SK-N-SH (cell line): ENCODE measurements around the gene BLOC1S1.

Source experiments
- JUND ChIP-seq: IDR thresholded peaks from 2 replicates; pipeline ENCODE4 v1.4.0; 2012
- TAF1 ChIP-seq: IDR thresholded peaks from 2 replicates; pipeline ENCODE4 v1.6.1; 2012; ENCODE audit warnings: low read depth, mild to moderate bottlenecking, low read length, moderate library complexity, borderline replicate concordance
- TF ChIP-seq, protein P1 (sequence below): fragments of 200-600 bp; sonication (generic); IDR thresholded peaks from 2 replicates; pipeline ENCODE4 v1.6.1; 2017; ENCODE audit warnings: antibody characterized with exemption, mild to moderate bottlenecking, moderate library complexity

- no peak for TF ChIP-seq TAF1
- TF ChIP-seq JUND: no peak
- TF ChIP-seq, protein P1, sequence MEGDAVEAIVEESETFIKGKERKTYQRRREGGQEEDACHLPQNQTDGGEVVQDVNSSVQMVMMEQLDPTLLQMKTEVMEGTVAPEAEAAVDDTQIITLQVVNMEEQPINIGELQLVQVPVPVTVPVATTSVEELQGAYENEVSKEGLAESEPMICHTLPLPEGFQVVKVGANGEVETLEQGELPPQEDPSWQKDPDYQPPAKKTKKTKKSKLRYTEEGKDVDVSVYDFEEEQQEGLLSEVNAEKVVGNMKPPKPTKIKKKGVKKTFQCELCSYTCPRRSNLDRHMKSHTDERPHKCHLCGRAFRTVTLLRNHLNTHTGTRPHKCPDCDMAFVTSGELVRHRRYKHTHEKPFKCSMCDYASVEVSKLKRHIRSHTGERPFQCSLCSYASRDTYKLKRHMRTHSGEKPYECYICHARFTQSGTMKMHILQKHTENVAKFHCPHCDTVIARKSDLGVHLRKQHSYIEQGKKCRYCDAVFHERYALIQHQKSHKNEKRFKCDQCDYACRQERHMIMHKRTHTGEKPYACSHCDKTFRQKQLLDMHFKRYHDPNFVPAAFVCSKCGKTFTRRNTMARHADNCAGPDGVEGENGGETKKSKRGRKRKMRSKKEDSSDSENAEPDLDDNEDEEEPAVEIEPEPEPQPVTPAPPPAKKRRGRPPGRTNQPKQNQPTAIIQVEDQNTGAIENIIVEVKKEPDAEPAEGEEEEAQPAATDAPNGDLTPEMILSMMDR: no peak
These were observed 36.2 kb upstream of the BLOC1S1 start for GRCh38 chr12:55679691-55680090.
